GM06990 (cell line): ENCODE results near the gene GK2.

ENCODE experiments used
- DNase-seq: peaks from one replicate; pipeline ENCODE4 v3.0.0-alpha.2; 2011; ENCODE audit not compliant: insufficient read length; ENCODE audit errors: extremely low read depth
- H3K27me3 ChIP-seq: replicated peaks from 2 replicates; pipeline ENCODE4 v1.6.0; 2011; ENCODE audit warnings: low read length; ENCODE audit not compliant: control insufficient read depth, insufficient read depth
- H3K36me3 ChIP-seq: 2 replicates; pipeline ENCODE4 v1.5.1; 2011; ENCODE audit warnings: low read length; ENCODE audit not compliant: control insufficient read depth, insufficient read depth
- H3K4me3 ChIP-seq: replicated peaks from 2 replicates; pipeline ENCODE4 v1.5.1; 2011; ENCODE audit warnings: low read depth, mild to moderate bottlenecking, control low read depth, low read length
- CTCF ChIP-seq: IDR thresholded peaks from 2 replicates; pipeline ENCODE4 v1.5.1; 2011; ENCODE audit warnings: low read length, control low read depth, mild to moderate bottlenecking, inconsistent platforms; ENCODE audit not compliant: insufficient read depth, poor library complexity, severe bottlenecking

GK2 gene

GRCh38 chr4:79360006-79360405, 48.0 kb downstream of the GK2 start:
- H3K36me3 ChIP-seq, result no peaks in the 10 kb centered on the region
- DNase-seq, result no peak
- no peaks in the 10 kb centered on the region for H3K27me3 ChIP-seq
- TF ChIP-seq CTCF, result no peak
- no peak overlapping the region for H3K4me3 ChIP-seq

GRCh38 chr4:79358438-79358837, 49.6 kb downstream of the GK2 start:
- Histone ChIP-seq H3K27me3 (no peaks in the 10 kb centered on the region), H3K4me3 (no peak overlapping the region), H3K36me3 (no peaks in the 10 kb centered on the region)
- no peak for DNase-seq
- TF ChIP-seq CTCF, result no peak

- H3K4me3 ChIP-seq, result no peak overlapping the region
- no peaks in the 10 kb centered on the region for H3K36me3 ChIP-seq
- TF ChIP-seq CTCF, result no peak
- no peak for DNase-seq
- no peaks in the 10 kb centered on the region for H3K27me3 ChIP-seq
Observed at GRCh38 chr4:79357365-79357764, 50.7 kb downstream of the GK2 start.
